NCI-H2029 (cell line): Measurements from ENCODE around the gene NTHL1.
A peak's percentile ranks its signal among the peaks of the same experiment; 100 is the strongest.

Source experiments
- DNase-seq: peaks from one replicate; lab custom pipeline; 2025; lab: John Stamatoyannopoulos, UW

Gene NTHL1

DNA sequence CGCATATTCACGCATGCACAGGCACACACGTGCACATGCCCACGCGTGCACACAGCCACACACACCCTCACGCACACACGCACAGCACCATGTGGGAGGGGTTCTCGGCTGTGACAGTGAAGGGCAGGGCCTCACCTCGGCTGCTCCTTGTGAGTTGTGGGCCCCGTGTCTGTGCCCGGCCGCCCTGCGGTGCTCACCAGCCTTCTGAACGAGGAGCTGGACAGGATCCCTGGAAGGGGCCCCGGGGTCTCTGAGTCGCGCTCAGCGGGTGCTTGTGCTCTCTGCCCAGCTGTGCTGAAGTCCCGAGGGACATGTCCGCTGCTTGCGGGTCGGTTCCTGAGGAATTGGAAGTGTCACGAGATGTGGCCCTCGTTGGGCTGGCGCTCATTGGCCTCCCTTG is 16.2 kb upstream of the NTHL1 start:
- no peak for DNase-seq

DNA sequence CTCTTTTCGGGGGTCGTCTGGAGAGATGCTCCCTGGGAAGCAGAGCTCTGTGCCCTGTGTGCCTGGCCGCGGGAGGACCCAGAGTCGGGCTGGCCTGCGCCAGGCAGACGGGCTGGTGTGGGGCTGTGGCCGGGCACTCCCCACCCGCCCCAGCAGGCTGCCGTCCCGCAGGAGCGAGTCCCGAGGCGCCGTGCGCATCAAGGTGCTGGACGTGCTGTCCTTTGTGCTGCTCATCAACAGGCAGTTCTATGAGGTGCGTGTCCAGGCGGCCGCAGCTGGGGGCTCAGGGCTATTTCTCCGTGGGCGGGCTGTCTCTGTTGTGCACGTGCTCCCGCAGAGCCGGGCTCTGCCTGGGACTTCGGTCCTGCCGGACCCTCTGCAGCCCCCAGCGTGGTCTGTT is 15.2 kb upstream of the NTHL1 start:
- DNase-seq = no peak

DNA sequence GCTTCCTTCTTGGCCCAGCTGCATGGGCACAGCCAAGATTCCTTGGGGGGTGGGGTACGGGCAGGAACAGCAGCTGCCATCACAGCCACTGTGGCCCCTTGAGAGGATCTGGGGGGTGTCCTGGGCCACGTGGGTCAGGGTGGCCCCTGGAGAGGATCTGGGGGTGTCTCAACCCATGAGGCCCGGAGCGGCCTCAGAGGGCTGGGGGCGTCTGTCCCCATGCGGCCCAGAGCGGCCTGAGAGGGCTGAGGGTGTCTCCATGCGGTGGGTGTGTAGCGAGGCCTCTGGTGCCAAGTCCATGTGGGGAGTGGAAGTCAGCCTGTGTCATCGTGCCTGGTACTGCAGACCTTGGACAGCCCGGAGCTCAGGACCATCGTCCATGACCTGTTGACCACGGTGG is 13.9 kb upstream of the NTHL1 start:
- DNase-seq = no peak

DNA sequence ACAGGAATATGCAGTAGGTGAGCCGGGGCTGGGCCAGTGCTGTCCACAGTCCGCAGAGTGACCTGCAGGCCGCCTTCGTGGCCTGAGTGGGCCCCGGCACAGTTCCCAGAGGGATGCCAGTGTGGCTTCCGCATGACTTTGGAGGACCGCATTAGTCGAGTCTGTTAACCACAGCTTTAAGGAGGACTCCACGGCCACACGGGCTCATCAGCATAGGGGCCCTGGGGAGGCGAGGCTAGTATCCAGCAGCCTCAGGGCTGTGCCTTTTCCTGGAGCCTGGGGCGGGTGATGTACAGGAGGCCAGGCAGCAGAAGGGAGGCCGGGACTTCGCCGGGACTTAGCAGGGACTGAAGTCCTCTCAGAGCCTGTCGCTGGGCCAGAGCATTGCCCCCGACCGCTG is 13.4 kb upstream of the NTHL1 start:
- no peak for DNase-seq

DNA sequence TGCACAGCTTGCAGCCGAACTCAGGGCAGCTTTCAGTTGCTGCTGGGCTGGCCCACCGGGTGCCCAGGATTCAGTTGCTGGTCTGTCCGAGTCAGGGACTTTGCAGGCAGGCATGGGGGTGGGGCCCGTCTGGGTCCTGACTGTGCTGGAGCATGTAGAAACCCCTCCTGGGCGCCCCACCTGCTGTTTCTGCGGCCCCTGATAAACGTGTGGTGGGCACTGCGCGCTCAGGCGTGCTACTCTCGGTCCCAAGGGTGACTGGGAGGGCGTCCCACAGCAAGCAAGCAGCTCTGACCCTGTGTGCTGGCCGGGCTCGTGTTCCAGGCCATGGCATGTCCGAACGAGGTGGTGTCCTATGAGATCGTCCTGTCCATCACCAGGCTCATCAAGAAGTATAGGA is 12.7 kb upstream of the NTHL1 start:
- DNase-seq = no peak

DNA sequence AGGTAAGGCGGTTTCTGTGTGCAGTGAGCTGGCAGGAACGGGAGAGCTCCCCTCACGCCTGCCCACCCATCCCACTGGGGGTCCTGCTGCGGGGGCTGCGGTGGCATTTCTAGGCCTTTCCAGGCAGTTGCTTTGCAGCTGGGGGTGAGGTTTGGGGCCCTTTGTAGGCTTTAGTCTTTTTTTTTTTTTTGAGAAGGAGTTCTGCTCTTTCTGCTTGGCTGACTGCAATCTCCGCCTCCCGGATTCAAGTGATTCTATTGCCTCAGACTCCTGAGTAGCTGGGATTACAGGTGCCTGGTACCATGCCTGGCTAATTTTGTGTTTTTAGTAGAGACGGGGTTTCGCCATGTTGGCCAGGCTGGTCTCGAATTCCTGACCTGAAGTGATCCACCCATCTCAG is 11.2 kb upstream of the NTHL1 start:
- no peak for DNase-seq

DNA sequence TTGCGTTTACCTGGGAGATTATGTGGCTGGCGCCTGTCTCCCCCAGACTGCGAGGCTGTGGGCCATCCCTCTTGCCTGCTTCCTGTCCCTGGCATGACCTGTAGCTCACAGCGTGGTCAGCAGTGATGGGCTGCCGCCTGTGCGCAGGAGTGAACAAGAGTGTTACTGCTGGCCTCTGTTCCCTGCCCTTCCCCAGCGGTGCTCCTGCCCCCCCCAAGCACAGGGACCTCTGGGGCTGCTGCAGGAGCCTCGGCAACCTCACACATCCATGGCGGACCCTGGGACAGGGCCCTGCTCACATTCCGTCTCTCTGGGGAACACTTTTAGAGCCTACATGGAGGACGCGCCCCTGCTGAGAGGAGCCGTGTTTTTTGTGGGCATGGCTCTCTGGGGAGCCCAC is 10.8 kb upstream of the NTHL1 start:
- DNase-seq = no peak

DNA sequence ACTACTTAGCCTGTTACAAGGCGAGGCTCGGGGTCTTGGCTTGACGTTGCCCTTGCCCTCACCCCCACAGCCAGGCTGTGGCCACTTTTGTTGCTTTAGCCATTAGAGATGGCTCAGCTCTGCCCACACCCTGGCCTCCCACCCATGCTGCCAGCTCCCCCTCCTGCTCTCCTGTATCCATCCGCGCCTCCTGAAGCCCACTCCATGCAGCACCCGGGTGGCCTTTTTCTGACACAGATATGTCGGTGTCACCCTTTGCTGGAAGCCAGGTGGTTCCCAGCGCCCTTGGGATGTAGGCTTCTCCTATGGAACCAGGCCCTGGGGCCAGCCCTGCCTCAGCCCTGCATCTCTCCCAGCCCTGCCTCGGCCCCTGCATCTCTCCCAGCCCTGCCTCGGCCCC is 9.8 kb upstream of the NTHL1 start:
- no peak for DNase-seq

DNA sequence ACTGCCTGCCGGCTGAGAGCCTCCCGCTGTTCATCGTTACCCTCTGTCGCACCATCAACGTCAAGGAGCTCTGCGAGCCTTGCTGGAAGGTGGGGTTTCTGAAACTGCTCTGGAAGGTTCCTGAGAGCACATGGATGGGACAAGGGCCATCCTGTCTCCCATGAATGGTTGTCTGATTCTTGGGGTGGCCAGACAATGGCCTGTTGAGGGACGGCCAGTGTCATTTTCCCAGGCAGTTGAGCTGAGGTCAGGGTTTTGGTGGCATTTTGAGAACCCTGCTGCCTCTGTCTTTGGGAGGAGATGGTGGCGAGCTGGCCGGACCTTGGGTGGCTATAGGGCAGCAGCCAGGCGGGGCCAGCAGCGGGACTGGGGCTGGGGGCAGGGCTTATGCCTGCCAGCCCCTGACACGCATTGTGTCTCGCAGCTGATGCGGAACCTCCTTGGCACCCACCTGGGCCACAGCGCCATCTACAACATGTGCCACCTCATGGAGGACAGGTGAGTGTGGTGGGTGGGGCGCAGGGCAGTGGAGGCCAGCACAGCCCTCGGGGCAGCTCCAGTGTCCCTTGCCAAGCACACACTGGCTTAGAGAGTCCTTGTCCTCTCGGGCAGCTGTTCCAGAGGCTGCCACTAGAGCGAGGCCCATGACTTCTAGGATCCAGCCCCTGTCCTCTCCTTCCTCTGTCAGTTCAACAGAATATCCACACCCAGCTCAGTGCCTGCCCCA is 9.2 kb upstream of the NTHL1 start:
- DNase-seq = no peak

DNA sequence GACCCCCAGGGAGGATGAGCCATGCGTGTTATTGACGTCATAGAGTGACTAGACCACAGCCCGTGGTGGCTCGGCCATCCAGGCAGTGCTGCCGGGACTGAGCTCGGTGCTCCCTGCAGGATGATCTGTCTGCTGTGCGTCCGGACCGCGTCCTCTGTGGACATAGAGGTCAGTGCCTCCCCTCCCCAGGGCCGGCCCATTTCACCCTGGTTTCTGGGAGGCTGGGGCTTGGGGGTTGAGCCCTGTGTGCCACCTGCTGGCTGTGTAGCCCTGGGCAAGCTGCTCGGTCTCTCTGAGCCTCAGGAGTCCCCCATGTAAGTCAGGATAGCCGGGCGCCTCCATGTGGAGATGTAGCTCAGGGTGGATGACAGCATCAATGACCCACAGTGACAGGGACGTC is 8.4 kb upstream of the NTHL1 start:
- DNase-seq = no peak

DNA sequence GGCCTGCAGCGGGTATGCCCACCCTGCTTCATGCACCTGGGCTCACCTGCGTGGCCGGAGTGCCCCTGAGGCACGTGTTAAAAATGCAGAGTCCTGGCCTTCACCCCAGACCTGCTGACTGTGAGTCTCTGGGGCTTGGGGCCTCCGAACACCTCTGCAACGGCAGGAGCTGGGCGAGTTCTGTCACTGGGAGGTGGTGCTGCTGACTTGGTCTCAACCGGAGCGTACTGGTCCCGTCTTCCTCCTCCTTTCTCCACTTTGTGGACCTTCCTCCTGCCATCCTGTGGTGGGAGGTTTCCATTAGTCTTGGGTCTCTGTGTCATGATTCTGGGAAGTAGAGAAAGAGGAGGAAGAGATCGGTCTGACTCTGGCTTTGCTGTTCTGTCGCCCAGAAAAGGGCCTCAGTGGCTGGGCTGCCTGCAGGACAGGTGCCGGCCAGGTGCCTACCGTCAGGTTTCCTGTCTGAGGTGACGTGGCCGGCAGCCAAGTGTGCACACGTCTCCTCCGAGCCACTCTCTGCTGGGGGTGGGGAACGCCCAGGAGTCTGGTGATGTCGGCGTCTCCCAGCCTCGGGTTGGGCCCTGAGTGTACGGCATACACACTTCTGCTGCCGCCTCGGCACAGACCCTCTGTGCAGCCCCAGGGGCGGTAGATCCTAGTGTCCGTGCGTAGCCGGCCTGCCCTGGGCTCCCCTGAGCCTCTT is 7.1 kb upstream of the NTHL1 start:
- DNase-seq = peak; percentile 93

DNA sequence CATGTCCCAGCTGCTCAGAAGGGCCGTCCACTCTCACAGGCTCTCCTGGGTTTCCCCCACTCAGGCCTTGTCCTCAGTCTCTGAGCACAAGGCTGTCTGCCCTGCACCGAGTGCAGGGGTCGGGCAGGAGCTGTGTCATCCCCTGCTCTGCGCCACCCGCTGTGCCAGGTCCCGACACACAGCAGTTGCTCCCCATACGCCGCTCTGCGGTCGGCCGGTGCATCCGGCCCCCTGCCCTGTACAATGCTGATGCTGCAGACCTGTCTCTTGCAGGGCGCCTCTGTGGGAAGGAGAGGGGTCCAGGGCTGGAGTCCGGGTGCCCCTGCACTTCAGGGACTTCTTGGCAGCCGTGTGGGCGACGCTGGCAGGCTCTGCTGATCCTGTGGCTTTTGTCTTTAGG is 6.3 kb upstream of the NTHL1 start:
- no peak for DNase-seq

DNA sequence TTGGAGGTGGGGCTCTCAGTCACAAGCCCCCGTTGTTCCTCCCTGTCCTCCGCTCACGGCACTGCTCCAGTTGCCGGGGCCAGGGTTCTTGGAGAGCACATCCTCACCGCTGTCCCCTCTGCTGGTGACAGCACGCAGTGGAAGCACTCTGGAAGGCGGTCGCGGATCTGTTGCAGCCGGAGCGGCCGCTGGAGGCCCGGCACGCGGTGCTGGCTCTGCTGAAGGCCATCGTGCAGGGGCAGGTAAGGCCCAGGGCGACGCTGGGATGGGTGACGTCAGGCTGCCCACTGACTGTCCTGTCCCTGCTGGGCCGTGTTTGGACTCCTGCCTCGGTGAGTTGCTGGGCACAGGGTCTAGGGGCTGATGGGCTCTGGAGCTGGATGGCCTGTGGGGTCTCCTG is 5.6 kb upstream of the NTHL1 start:
- no peak for DNase-seq

DNA sequence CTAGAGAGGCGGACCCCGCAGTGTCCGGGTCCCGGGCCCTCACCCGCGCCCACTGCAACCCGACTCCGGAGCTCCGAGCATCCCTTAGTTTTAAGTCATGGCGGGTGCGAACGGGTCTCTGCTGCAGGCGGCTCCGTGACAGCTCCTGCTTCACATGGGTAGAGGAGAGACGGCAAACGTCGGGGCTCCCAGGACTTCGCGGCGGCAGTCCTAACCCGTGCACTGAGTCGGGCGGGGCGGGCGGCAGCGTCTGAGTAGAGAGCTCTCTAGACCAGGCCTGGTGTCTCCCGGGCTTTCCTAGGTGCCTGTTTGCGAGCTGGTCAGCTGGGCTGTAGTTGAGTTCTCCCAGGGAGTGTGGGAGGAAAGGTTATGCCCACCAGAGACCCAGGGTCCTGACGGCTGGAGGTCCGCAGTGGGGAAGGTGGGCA is 496 bp upstream of the NTHL1 start:
- no peak for DNase-seq

DNA sequence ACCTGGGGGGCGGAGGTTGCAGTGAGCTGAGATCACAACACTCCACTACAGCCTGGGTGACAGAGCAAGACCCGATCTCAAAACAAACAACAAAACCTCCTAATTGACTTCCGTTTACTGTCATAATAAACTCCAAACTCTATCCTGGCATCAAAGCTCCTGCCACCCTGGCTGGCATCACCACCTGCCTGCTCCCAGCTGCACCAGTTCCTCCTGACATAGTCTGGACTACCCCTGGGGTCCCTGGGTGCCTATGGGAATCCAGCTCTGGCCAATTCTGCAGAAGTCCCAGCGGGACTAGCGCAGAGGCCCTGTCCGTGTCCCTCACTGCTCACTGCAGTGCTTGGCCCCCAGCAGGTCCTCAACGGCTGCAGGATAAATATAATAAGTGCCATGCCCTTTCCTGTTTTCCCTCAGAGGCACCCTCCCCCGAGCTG is 723 bp downstream of the NTHL1 start:
- peak; percentile 64 for DNase-seq

DNA sequence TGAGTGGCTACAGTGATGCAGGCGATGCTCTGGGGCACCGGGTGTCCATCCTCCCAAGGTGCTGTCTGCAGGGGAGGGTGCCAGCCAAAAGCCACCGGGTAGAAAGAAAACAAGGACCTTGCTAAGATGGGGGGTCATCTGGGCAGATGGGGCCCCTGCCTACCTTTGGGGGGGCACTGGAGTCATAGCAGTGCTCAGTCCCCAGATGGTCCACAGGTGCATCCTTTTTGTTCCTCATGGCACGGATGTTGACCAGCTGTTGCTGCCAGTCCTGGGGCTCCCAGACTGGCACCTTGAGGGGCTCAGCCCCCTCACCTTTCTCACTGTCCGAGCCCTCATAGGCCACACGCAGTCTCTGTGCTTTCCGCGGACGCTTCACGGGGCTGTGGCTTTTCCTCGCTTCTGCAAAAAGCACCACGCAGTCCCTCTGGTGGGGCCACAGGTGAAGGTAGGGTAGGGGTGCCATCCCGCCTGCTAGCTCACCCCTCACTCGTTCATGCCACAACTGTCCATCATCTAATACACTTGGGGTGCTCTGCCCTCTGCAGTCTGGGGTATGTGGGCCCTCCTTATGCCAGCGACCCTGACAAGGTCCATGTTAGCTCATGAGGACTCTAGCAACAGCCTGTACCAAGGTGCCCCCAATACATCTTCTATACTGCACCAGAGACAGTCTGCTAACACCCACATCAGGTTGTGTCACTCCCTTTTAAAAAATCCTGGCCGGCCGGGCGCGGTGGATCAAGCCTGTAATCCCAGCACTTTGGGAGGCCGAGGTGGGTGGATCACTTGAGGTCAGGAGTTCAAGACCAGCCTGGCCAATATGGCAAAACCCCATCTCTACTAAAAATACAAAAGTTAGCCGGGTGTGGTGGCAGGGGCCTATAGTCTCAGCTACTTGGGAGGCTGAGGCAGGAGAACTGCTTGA is 1.4 kb downstream of the NTHL1 start:
- no peak for DNase-seq

DNA sequence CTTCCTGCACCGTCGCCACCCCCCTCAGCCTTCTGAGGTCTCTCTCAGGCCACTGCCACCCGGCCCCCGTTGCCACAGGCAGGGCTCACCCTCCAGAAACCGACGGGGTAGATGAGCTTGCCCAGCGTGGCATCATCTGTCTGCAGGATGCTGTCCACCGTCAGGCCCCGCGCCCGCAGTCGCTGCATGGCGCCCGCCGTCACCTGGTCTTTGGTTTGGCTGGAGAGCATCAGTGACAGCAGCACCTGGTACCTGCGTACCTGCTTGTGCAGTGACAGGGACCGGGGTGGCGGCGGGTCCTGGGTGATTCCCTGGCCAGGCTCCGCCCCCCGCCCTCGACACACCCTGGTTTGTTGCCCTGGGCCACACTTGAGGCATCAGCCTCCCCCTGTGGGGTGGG is 3.1 kb downstream of the NTHL1 start:
- DNase-seq = no peak

DNA sequence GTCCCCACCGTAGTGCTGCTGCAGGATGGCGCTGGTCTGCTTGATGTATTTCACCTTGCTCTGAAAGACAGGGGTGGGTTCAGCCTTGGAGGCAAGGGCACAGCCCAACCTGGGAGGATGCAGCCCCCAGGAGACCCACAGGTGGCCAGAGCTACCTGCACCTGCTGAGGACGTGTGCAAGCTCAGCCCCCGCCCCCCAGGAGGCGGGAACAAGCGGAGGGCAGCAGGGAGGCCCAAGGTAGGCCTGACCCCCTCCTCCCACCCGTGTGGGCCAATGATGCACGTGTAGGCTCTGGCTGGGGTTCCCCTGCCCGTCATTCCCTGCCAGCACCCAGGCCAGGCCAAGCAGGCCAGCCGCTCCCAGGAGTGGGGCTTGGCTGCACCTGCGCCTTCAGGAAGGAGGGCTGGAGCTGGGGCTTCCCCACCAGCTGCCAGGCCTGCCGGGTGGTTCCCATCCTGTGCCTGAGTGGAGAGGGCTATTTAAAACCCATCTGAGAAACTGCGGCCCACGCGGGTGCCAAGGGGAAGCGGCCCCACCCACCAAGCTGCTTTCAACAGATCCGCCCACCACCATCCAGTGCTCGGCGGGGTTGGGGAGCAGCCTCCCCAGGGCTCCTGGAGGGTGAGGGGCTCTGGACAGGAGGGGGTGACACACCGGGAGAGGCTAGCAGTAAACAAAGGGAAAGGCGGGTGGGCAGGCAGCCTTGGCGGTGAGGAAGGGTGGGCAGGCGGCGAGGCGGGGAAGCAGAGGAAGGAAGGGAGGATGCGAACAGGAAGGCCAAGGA is 3.8 kb downstream of the NTHL1 start:
- DNase-seq = peak; percentile 83

DNA sequence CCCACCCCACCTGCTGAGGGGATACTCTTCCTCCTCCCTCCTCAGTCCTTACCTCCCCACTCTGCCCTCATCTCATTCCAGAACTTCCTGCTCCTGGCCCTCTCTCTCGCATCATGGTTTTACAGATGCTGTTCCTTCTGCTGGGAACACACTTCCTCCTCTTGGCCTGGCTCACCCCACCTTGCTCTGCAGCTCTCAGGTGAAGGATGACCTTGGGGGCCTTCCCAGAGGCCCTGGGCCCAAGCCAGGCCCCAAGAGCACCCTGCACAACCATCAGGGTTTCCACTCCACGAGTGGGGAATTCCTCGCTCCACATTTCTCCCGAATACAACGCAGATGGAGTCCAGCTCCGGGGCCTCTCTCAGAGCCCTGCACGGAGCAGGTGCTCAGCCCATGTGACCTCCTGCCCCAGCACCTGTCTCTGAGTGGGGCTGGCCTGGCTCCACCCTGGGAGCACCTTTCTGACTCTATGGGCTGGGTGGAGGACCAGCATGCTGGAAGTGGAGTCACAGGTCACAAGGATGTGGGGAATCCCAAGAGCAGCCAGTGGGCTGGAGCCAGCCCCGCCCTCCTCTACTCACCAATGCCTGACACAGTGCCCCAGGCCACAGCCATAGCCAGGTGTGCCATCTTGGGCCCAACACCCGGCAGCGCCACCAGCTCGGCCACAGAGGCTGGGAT is 4.5 kb downstream of the NTHL1 start:
- peak; percentile 88 for DNase-seq

DNA sequence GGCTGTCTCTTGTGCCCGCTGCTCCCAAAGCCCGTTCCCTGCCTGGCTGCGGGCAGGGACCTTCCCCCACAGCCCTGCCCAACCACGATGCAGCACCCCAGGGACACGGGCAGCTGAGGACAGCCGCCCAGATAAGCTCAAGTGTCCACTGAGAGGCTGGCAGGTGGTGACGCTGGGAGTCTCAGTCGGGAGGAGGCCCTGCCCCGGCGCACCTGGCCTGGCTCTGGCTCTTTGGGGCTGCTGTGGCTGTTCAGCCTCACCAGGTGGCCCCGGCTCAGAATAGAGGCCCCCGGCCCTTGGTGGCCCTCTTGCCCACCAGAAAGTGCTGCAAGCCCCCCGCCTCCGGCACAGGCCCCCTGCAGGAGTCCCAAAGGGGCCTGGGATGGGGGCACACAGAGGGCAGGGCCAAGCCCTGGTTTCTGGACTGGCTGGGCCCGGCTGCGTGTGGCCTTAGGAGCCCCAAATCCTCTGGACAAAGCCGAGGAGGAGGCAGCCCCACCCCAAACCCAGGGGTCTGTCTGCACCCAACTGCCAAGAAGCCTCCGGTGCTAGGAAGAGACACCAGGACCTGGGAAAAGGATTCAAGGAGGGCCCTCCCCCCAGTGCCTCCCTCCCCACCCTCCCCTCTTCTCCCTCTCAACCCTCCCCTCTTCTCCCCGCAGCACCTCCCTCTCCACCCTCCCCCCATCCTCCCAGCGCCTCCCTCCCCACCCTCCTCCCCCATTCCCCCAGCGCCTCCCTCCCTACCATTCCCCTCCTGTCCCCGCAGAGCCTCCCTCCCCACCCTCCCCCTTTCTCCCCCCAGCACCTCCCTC is 5.3 kb downstream of the NTHL1 start:
- peak; percentile 90 for DNase-seq
